Vagina (tissue), 2 donors: Measurements from ENCODE around the gene KLKB1. TPM values are rescaled to one million over a fixed set of nuclear protein-coding genes. Genes with fewer than 3 reads are reported as not detected.

Experiments used
- DNase-seq, 2 donors: peaks; one replicate each; pipeline ENCODE4 v3.0.0-alpha.2; 2017; ENCODE audit errors: extremely low spot score in 2 of 2
- H3K27ac ChIP-seq: fragments of 200-600 bp; sonication (generic); one replicate; pipeline ENCODE4 v1.5.1; 2019
- H3K27me3 ChIP-seq: fragments of 200-600 bp; sonication (generic); one replicate; pipeline ENCODE4 v1.5.1; 2019
- H3K36me3 ChIP-seq, 2 donors: fragments of 200-600 bp; sonication (generic); one replicate each; pipeline ENCODE4 v1.5.1; 2017 to 2019
- H3K4me1 ChIP-seq: fragments of 200-600 bp; sonication (generic); one replicate; pipeline ENCODE4 v1.5.1; 2019
- H3K4me3 ChIP-seq, 2 donors: fragments of 200-600 bp; sonication (generic); 1 replicate in 1 of 2; 2 replicates in 1 of 2; pipeline ENCODE4 v1.5.1; 2016 to 2019
- H3K9me3 ChIP-seq: fragments of 200-600 bp; sonication (generic); one replicate; pipeline ENCODE4 v1.5.1; 2019
- POLR2A ChIP-seq, 2 donors: fragments of 450-650 bp; IDR thresholded peaks; one replicate each; pipeline ENCODE4 v1.6.1; 2017; ENCODE audit warnings: antibody characterized with exemption in 2 of 2, mild to moderate bottlenecking in 2 of 2, moderate library complexity in 2 of 2
- POLR2AphosphoS5 ChIP-seq, 2 donors: sonication (generic); formaldehyde crosslinking; IDR thresholded peaks; one replicate each; pipeline ENCODE4 v1.9.0; 2017; ENCODE audit warnings: antibody characterized with exemption in 2 of 2, mild to moderate bottlenecking in 2 of 2, low read depth in 1 of 2; ENCODE audit not compliant: insufficient read depth in 1 of 2
- intact Hi-C: fragments of 100-400 bp; cut with DNase I; formaldehyde crosslinking; loops from one replicate; pipeline ENCODE4 v1.15.1; 2023
- total RNA-seq: library from RNA; depleted of rRNA; stranded (reverse); fragments of >200 nt; gene quantifications from one replicate; pipeline ENCODE4 v1.2.3, GENCODE V29; 2016
- TF ChIP-seq, protein P1 (sequence below), 3 experiments: fragments of 450-650 bp in 2 of 3; fragments of 200-600 bp in 1 of 3; sonication (generic) in 1 of 3; IDR thresholded peaks; one replicate each; pipeline ENCODE4 v1.5.1; 2017 to 2019; ENCODE audit warnings: antibody characterized with exemption in 3 of 3, mild to moderate bottlenecking in 2 of 3, moderate library complexity in 2 of 3

The KLKB1 gene
- total RNA-seq, 1 donor from 2014 or later, result 0.98 TPM

DNA sequence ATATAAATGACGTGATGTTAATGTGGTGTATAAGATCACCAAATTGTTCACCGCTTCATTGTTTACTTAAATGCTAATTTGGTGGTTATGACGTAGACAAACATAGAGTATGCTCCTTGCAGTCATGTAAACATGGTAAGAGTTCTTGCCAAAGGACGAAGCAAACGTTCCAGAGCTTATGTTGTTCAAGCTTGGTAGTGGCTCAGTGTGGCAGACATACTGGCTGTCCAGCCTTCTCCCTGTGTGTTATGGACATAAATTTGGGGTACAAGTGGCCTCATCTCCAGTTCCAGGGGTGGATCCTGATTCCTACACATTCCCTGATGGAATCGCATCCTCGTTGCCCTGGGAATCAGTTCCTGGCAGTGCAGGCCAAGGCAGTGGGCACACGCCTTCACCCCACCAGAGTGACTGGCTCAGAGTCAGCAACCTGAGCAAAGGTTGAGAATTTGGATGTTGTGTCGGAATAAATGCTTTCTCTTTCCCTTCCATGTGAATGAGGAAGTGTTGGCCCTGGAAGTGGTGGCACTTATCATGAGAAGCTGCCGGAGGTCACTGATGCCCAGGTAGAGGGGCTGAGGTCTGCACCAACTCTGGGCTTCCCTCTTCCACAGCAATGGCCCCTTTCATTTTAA is 64.1 kb downstream of the KLKB1 start:
- H3K4me3 ChIP-seq, result no peak overlapping the region
- TF ChIP-seq POLR2A (IDR thresholded peaks at IDR 0.05), result no peak
- no peak for TF ChIP-seq POLR2AphosphoS5 (IDR thresholded peaks at IDR 0.05; ENCODE audit: insufficient read depth in 1 of 2, low read depth in 1 of 2)
- TF ChIP-seq, protein P1, sequence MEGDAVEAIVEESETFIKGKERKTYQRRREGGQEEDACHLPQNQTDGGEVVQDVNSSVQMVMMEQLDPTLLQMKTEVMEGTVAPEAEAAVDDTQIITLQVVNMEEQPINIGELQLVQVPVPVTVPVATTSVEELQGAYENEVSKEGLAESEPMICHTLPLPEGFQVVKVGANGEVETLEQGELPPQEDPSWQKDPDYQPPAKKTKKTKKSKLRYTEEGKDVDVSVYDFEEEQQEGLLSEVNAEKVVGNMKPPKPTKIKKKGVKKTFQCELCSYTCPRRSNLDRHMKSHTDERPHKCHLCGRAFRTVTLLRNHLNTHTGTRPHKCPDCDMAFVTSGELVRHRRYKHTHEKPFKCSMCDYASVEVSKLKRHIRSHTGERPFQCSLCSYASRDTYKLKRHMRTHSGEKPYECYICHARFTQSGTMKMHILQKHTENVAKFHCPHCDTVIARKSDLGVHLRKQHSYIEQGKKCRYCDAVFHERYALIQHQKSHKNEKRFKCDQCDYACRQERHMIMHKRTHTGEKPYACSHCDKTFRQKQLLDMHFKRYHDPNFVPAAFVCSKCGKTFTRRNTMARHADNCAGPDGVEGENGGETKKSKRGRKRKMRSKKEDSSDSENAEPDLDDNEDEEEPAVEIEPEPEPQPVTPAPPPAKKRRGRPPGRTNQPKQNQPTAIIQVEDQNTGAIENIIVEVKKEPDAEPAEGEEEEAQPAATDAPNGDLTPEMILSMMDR (IDR thresholded peaks at IDR 0.05), result no peak
- DNase-seq, result no peak
- no peaks in the 10 kb centered on the region for H3K36me3 ChIP-seq
- no peaks in the 10 kb centered on the region for H3K9me3 ChIP-seq
- intact Hi-C loops, result loop anchor here (10.0 kb wide), 1 partner anchor 293 kb away; no protein-coding TSS in a partner anchor
- H3K27me3 ChIP-seq, result no peaks in the 10 kb centered on the region
- H3K4me1 ChIP-seq, result no peaks in the 10 kb centered on the region
- no peak overlapping the region for H3K27ac ChIP-seq

DNA sequence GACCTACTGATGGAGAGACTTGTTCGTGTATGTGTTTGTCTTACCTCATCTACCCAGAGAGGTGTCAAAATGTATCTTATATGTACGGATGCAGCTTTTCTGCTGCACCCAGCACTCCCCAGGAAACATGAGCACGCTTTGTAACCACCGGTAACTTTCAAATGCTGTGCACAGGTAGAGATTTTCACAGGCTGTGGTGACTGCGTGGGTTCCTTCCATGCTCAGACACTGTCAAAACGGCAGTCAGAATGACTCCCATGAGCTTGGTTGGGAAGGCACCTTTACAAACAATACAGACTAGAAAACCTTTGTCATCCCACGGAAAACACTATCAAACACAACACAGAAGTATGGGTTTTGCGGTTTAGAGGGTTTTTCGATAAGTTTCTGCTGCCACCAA is 66.9 kb downstream of the KLKB1 start:
- no peaks in the 10 kb centered on the region for H3K36me3 ChIP-seq
- no peak overlapping the region for H3K4me3 ChIP-seq
- DNase-seq, result no peak
- peaks cover 3% of the 10 kb centered on the region for H3K27me3 ChIP-seq
- no peaks in the 10 kb centered on the region for H3K4me1 ChIP-seq
- intact Hi-C loops, result loop anchor here (10.0 kb wide), 1 partner anchor 291 kb away; no protein-coding TSS in a partner anchor
- no peak overlapping the region for H3K27ac ChIP-seq
- TF ChIP-seq POLR2A (IDR thresholded peaks at IDR 0.05), result no peak
- TF ChIP-seq, protein P1 (IDR thresholded peaks at IDR 0.05), result no peak
- no peak for TF ChIP-seq POLR2AphosphoS5 (IDR thresholded peaks at IDR 0.05; ENCODE audit: insufficient read depth in 1 of 2, low read depth in 1 of 2)
- H3K9me3 ChIP-seq, result no peaks in the 10 kb centered on the region

DNA sequence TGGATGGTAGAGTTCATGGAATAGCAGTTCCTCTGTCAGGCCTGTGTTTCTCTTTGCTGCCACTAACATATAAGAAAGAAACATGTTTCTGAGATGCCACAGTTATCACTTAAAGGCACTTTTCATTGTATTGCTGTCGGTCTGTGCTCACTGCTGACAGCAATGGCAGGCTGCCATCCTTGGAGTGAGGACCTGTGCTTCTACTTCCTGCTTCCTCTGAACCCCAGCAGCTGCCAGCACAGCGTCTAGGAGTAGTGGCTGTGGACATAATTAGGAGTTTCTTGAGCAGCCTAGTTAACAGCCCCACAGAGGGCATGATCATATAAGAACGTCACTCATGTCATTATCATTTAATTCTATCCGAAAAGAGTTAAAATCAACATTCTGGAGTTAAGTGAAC is 69.2 kb downstream of the KLKB1 start:
- intact Hi-C loops, result loop anchor here (10.0 kb wide), 1 partner anchor 288 kb away; no protein-coding TSS in a partner anchor
- Histone ChIP-seq H3K4me3 (no peak overlapping the region), H3K36me3 (no peaks in the 10 kb centered on the region), H3K4me1 (no peaks in the 10 kb centered on the region), H3K27ac (no peak overlapping the region), H3K27me3 (peaks cover 3% of the 10 kb centered on the region), H3K9me3 (no peaks in the 10 kb centered on the region)
- TF ChIP-seq, protein P1 (IDR thresholded peaks at IDR 0.05), result no peak
- DNase-seq, result no peak

DNA sequence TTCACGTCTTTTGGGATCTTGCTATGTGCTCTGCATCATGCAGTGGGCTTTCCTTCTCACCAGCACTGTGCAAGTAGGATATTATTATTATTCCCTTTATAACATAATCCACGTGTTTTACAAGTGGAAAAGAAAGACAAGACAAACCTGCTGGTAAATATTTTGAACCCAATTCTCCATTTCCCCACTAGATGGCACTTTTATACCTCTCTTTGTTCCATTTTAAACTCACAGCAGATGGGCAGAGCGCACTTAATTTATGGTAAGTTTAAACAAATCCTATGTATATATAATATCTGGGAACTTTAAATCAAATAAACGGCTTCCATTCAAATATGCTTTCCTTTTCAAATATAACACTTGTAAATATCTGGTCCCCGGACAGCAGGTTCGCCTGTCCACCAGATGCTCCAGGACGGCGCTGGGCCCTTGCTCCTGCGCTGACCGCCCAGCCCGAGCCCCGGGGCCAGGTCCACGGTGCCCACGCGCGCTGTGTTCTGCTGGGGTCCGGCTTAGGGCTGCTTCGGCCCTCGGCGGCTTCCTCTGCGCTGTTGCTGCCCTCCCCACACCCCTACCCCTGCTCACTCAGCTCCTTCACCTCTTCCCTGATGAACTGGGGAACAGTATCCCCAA is 69.8 kb downstream of the KLKB1 start:
- intact Hi-C loops, result loop anchor here (10.0 kb wide), 1 partner anchor 288 kb away; no protein-coding TSS in a partner anchor
- no peak for DNase-seq
- H3K9me3 ChIP-seq, result no peaks in the 10 kb centered on the region

More for the DNA sequence above, 69.8 kb downstream of the KLKB1 start:
- H3K36me3 ChIP-seq, result no peaks in the 10 kb centered on the region
- no peak overlapping the region for H3K4me3 ChIP-seq
- H3K27me3 ChIP-seq, result peaks cover 3% of the 10 kb centered on the region
- TF ChIP-seq, protein P1 (IDR thresholded peaks at IDR 0.05), result peak in 2 of 3 experiments; percentile 36 to 47
- no peak for TF ChIP-seq POLR2AphosphoS5 (IDR thresholded peaks at IDR 0.05; ENCODE audit: insufficient read depth in 1 of 2, low read depth in 1 of 2)
- H3K27ac ChIP-seq, result no peak overlapping the region
- no peaks in the 10 kb centered on the region for H3K4me1 ChIP-seq
